Neural progenitor cell (in vitro differentiated cells): Measurements from ENCODE around the gene NFKB1. TPM values are rescaled to one million over a fixed set of nuclear protein-coding genes. Genes with fewer than 3 reads are reported as not detected.

Experiments
- DNase-seq: peaks from one replicate; pipeline ENCODE4 v3.0.0-alpha.2; 2016; ENCODE audit warnings: low spot score
- H2AFZ ChIP-seq: fragments of 200-600 bp; sonication (generic); replicated peaks from 2 replicates; pipeline ENCODE4 v1.6.1; 2016; ENCODE audit warnings: antibody characterized with exemption
- H3F3A ChIP-seq: fragments of 200-600 bp; sonication (generic); 2 replicates; pipeline ENCODE4 v1.6.1; 2016; ENCODE audit warnings: antibody characterized with exemption, low read depth
- H3K27ac ChIP-seq: fragments of 200-600 bp; sonication (generic); 2 replicates; pipeline ENCODE4 v1.5.1; 2016; ENCODE audit warnings: mild to moderate bottlenecking
- H3K27me3 ChIP-seq: fragments of 200-600 bp; sonication (generic); 2 replicates; pipeline ENCODE4 v1.6.1; 2016; ENCODE audit warnings: mild to moderate bottlenecking, moderate library complexity
- H3K36me3 ChIP-seq: fragments of 200-600 bp; sonication (generic); 2 replicates; pipeline ENCODE4 v1.5.1; 2016
- H3K4me1 ChIP-seq: fragments of 200-600 bp; sonication (generic); 2 replicates; pipeline ENCODE4 v1.6.1; 2016; ENCODE audit warnings: mixed run types
- H3K4me2 ChIP-seq: fragments of 200-600 bp; sonication (generic); 2 replicates; pipeline ENCODE4 v1.6.1; 2016
- H3K4me3 ChIP-seq: fragments of 200-600 bp; sonication (generic); 2 replicates; pipeline ENCODE4 v1.5.1; 2016
- H3K79me2 ChIP-seq: fragments of 200-600 bp; sonication (generic); 2 replicates; pipeline ENCODE4 v1.6.1; 2016; ENCODE audit warnings: low read depth
- H3K9ac ChIP-seq: fragments of 200-600 bp; sonication (generic); 2 replicates; pipeline ENCODE4 v1.6.1; 2016
- H3K9me3 ChIP-seq: fragments of 200-600 bp; sonication (generic); 2 replicates; pipeline ENCODE4 v1.5.1; 2016; ENCODE audit warnings: low read depth
- H4K20me1 ChIP-seq: fragments of 200-600 bp; sonication (generic); 2 replicates; pipeline ENCODE4 v1.6.1; 2016; ENCODE audit warnings: low read depth
- H3K27ac Mint-ChIP-seq: 3 replicates; pipeline ENCODE4 v1.8.0; 2021; ENCODE audit warnings: mixed read lengths
- H3K27me3 Mint-ChIP-seq: 2 replicates; pipeline ENCODE4 v1.8.0; 2022; ENCODE audit warnings: low read depth, mild to moderate bottlenecking, inconsistent platforms, moderate library complexity, mixed read lengths; ENCODE audit not compliant: insufficient read depth
- H3K36me3 Mint-ChIP-seq: 3 replicates; pipeline ENCODE4 v1.8.0; 2021; ENCODE audit warnings: mixed read lengths
- H3K4me1 Mint-ChIP-seq: 3 replicates; pipeline ENCODE4 v1.8.0; 2021; ENCODE audit warnings: mixed read lengths
- H3K4me3 Mint-ChIP-seq: 3 replicates; pipeline ENCODE4 v1.8.0; 2021; ENCODE audit warnings: mild to moderate bottlenecking, moderate library complexity, mixed read lengths
- H3K9me3 Mint-ChIP-seq: 3 replicates; pipeline ENCODE4 v1.8.0; 2020; ENCODE audit warnings: mixed read lengths
- EZH2 ChIP-seq: fragments of 200-600 bp; sonication (generic); IDR thresholded peaks from 2 replicates; pipeline ENCODE4 v1.6.1; 2017; ENCODE audit warnings: antibody characterized with exemption, mild to moderate bottlenecking, moderate library complexity
- EZH2phosphoT487 ChIP-seq: fragments of 200-600 bp; sonication (generic); IDR thresholded peaks from 2 replicates; pipeline ENCODE4 v1.6.1; 2017; ENCODE audit warnings: antibody characterized with exemption
- total RNA-seq: library from RNA; depleted of rRNA; stranded (reverse); fragments of >200 nt; gene quantifications from 2 replicates; pipeline ENCODE4 v1.2.3, GENCODE V29; 2015; ENCODE audit warnings: low replicate concordance
- TF ChIP-seq, protein P1 (sequence below): fragments of 200-600 bp; sonication (generic); IDR thresholded peaks from 2 replicates; pipeline ENCODE4 v1.5.1; 2017; ENCODE audit warnings: antibody characterized with exemption, mild to moderate bottlenecking

The NFKB1 gene
- total RNA-seq, 1 donor from 2014 or later = 14.1 TPM

GRCh38 chr4:102551958-102552565 is 50.9 kb downstream of the NFKB1 start:
- H3K27me3 Mint-ChIP-seq = no peaks in the 10 kb centered on the region

GRCh38 chr4:102552781-102553180 is 51.6 kb downstream of the NFKB1 start:
- H3K27me3 Mint-ChIP-seq = no peaks in the 10 kb centered on the region
- Histone ChIP-seq H3K4me2 (no peak overlapping the region), H3K9ac (no peak overlapping the region), H4K20me1 (no peaks in the 10 kb centered on the region), H3K4me3 (no peak overlapping the region), H3K4me1 (peaks cover 16% of the 10 kb centered on the region), H3K27me3 (no peaks in the 10 kb centered on the region), H2AFZ (no peak overlapping the region), H3K36me3 (no peaks in the 10 kb centered on the region), H3K27ac (no peak overlapping the region), H3K9me3 (no peaks in the 10 kb centered on the region), H3F3A (no peaks in the 10 kb centered on the region), H3K79me2 (no peaks in the 10 kb centered on the region)
- no peak overlapping the region for H3K27ac Mint-ChIP-seq
- no peak overlapping the region for H3K4me3 Mint-ChIP-seq
- H3K9me3 Mint-ChIP-seq = no peaks in the 10 kb centered on the region
- peaks cover 7% of the 10 kb centered on the region for H3K4me1 Mint-ChIP-seq
- H3K36me3 Mint-ChIP-seq = no peaks in the 10 kb centered on the region
- no peak for DNase-seq
- TF ChIP-seq EZH2 (no peak), EZH2phosphoT487 (no peak)
- TF ChIP-seq, protein P1, sequence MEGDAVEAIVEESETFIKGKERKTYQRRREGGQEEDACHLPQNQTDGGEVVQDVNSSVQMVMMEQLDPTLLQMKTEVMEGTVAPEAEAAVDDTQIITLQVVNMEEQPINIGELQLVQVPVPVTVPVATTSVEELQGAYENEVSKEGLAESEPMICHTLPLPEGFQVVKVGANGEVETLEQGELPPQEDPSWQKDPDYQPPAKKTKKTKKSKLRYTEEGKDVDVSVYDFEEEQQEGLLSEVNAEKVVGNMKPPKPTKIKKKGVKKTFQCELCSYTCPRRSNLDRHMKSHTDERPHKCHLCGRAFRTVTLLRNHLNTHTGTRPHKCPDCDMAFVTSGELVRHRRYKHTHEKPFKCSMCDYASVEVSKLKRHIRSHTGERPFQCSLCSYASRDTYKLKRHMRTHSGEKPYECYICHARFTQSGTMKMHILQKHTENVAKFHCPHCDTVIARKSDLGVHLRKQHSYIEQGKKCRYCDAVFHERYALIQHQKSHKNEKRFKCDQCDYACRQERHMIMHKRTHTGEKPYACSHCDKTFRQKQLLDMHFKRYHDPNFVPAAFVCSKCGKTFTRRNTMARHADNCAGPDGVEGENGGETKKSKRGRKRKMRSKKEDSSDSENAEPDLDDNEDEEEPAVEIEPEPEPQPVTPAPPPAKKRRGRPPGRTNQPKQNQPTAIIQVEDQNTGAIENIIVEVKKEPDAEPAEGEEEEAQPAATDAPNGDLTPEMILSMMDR = no peak

More at GRCh38 chr4:102551958-102552565, 50.9 kb downstream of the NFKB1 start:
- Histone ChIP-seq H4K20me1 (no peaks in the 10 kb centered on the region), H3K27me3 (no peaks in the 10 kb centered on the region), H3K79me2 (no peaks in the 10 kb centered on the region), H3K27ac (no peak overlapping the region), H2AFZ (no peak overlapping the region), H3K4me2 (no peak overlapping the region), H3F3A (no peaks in the 10 kb centered on the region), H3K4me3 (no peak overlapping the region), H3K4me1 (peaks cover 16% of the 10 kb centered on the region), H3K9ac (no peak overlapping the region), H3K36me3 (no peaks in the 10 kb centered on the region), H3K9me3 (no peaks in the 10 kb centered on the region)
- Mint-ChIP-seq H3K36me3 (no peaks in the 10 kb centered on the region), H3K4me1 (peaks cover 7% of the 10 kb centered on the region), H3K4me3 (no peak overlapping the region), H3K27ac (no peak overlapping the region), H3K9me3 (no peaks in the 10 kb centered on the region)
- TF ChIP-seq EZH2phosphoT487 (no peak), EZH2 (no peak)
- TF ChIP-seq, protein P1 = no peak
- DNase-seq = no peak

- TF ChIP-seq, protein P1 = no peak
- TF ChIP-seq EZH2 = no peak
- no peak for TF ChIP-seq EZH2phosphoT487
- no peak overlapping the region for H2AFZ ChIP-seq
- H3K9me3 Mint-ChIP-seq = no peaks in the 10 kb centered on the region
- H3F3A ChIP-seq = no peaks in the 10 kb centered on the region
- H3K4me1 ChIP-seq = peaks cover 16% of the 10 kb centered on the region
- H3K27me3 Mint-ChIP-seq = no peaks in the 10 kb centered on the region
- H3K36me3 ChIP-seq = no peaks in the 10 kb centered on the region
- no peak overlapping the region for H3K27ac ChIP-seq
- no peak overlapping the region for H3K9ac ChIP-seq
- H3K4me2 ChIP-seq = no peak overlapping the region
- H3K9me3 ChIP-seq = no peaks in the 10 kb centered on the region
- DNase-seq = no peak
- H4K20me1 ChIP-seq = no peaks in the 10 kb centered on the region
- no peaks in the 10 kb centered on the region for H3K79me2 ChIP-seq
- H3K4me3 ChIP-seq = no peak overlapping the region
- H3K27me3 ChIP-seq = no peaks in the 10 kb centered on the region
- no peaks in the 10 kb centered on the region for H3K36me3 Mint-ChIP-seq
- no peak overlapping the region for H3K27ac Mint-ChIP-seq
- H3K4me1 Mint-ChIP-seq = peaks cover 7% of the 10 kb centered on the region
- H3K4me3 Mint-ChIP-seq = no peak overlapping the region
Observed at GRCh38 chr4:102553982-102554381, 52.8 kb downstream of the NFKB1 start.
